Measurements from ENCODE around the gene MAP7.

MAP7 gene

DNA sequence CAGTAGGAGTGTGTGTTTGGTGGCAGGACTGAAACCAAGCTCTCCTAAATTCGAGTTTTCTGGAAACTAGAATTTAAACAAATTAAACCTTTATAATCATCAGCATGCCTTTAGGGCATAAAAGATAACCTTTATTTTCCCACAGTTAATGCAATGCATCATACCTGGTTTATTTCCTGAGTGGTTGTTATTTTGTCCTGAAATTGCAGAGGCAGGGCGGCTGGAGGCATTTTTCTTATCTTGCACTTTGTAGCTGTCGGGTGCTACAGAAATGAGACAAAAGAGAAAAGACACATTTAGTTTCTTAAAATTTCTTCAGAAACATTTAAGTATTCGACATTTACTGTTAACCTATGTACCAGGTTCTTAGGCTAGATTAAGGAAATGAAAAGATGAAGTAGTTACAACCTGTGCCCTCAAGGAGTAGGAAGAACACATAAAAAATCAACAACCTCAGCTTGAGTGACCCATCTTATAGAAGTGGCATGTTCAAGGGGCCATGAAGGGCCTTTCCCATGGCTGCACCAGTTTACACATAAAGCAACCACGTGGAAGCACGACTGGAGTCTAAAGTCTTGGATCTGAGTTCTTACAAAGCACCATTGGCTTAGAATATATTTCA lies 128.6 kb downstream of the MAP7 start:
- H3K9me3 ChIP-seq (ENCODE audit: control extremely low read depth in 1 of 5, control insufficient read depth in 4 of 5, insufficient read depth in 2 of 5, low read depth in 1 of 5, low read length in 4 of 5): no peaks in the 10 kb centered on the region
- ChIA-PET POLR2A (no interaction called here), CTCF (interaction anchor here (1.4 kb wide), 1 partner anchor 16 kb away, joined by 3 read pairs; no protein-coding TSS in a partner anchor)
- H3K27ac ChIP-seq (ENCODE audit: insufficient read depth in 1 of 2, low read depth in 1 of 2, low read length in 2 of 2, poor library complexity in 1 of 2, severe bottlenecking in 2 of 2): no peak overlapping the region
- peaks cover 0 to 4% (median 0%) of the 10 kb centered on the region in 4 experiments for H3K4me1 ChIP-seq (ENCODE audit: control extremely low read depth in 1 of 4, control insufficient read depth in 4 of 4, insufficient read depth in 4 of 4, low read length in 3 of 4)
- DNase-seq: no peak
- no CpG with 5 or more reads among the region's 6 CpGs for WGBS (ENCODE audit: insufficient coverage)
- H3K4me3 ChIP-seq (ENCODE audit: control insufficient read depth in 1 of 7, extremely low read depth in 1 of 7, insufficient read depth in 4 of 7, low read depth in 2 of 7, low read length in 6 of 7): no peak overlapping the region
- H3K36me3 ChIP-seq (ENCODE audit: control insufficient read depth in 4 of 4, insufficient read depth in 4 of 4, low read length in 3 of 4): peaks cover 0 to 26% (median 14%) of the 10 kb centered on the region in 4 experiments
- no peaks in the 10 kb centered on the region for H3K27me3 ChIP-seq (replicated peaks in 2 of 5; ENCODE audit: control insufficient read depth in 4 of 5, insufficient read depth in 5 of 5, low read length in 4 of 5)

DNA sequence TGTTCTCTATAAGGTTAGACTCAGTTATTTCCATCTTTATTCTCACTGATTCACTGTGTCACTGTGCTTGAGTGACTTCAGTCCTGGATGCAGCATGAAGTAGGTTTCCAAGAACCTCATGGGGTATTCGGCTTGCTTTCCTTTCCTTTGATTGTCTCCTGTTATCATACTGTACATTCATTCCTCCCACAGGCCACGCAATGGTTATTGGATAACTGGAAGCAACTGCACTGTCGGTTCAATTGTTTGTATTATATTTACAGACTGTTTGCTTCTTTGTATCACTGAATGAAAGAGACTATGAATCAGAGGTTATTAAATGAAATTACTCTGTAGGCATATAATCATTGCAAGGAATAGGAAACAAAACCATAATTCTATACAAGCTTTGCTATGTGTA lies 129.4 kb downstream of the MAP7 start:
- no peaks in the 10 kb centered on the region for H3K9me3 ChIP-seq (ENCODE audit: control extremely low read depth in 1 of 5, control insufficient read depth in 4 of 5, insufficient read depth in 2 of 5, low read depth in 1 of 5, low read length in 4 of 5)
- DNase-seq: no peak
- no peaks in the 10 kb centered on the region for H3K27me3 ChIP-seq (replicated peaks in 2 of 5; ENCODE audit: control insufficient read depth in 4 of 5, insufficient read depth in 5 of 5, low read length in 4 of 5)
- peaks cover 0 to 26% (median 14%) of the 10 kb centered on the region in 4 experiments for H3K36me3 ChIP-seq (ENCODE audit: control insufficient read depth in 4 of 4, insufficient read depth in 4 of 4, low read length in 3 of 4)
- ChIA-PET CTCF (interaction anchor here (1.4 kb wide), 1 partner anchor 16 kb away, joined by 3 read pairs; no protein-coding TSS in a partner anchor), POLR2A (no interaction called here)
- WGBS (ENCODE audit: insufficient coverage): 90% methylated on average over 2 of the region's 3 CpGs
- H3K4me3 ChIP-seq (ENCODE audit: control insufficient read depth in 1 of 7, extremely low read depth in 1 of 7, insufficient read depth in 4 of 7, low read depth in 2 of 7, low read length in 6 of 7): no peak overlapping the region
- no peaks in the 10 kb centered on the region for H3K4me1 ChIP-seq (ENCODE audit: control extremely low read depth in 1 of 4, control insufficient read depth in 4 of 4, insufficient read depth in 4 of 4, low read length in 3 of 4)
- H3K27ac ChIP-seq (ENCODE audit: insufficient read depth in 1 of 2, low read depth in 1 of 2, low read length in 2 of 2, poor library complexity in 1 of 2, severe bottlenecking in 2 of 2): no peak overlapping the region

DNA sequence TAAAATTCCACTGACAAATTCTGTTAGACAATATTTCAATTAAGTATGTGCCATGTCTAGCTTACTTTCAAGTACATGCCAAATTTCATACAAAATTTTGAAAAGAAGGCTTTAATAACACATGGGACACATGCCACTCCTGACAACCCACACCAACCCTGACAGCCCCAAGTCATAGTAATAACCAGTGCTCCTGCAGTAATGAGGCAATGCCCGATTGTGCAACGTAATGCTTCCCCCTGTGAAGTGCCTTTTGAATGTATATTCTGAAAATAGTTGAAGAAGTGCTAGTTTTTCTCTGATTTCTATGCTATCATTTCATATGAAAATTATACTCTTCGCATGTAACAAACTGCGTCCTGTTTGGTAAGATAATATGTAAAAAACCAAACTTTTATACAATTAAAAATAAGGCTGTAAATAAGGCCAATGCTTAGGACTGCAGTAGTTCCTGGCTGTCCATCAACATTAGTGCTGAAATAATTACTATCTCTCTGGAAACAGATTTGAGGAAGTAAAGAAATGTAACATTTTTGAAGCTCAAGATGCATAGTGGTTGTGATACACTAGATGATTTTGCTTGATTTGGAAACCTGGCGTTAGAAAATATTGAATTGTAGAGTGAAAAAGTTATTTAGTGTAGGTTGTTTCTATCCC lies 134.7 kb downstream of the MAP7 start:
- Histone ChIP-seq H3K27me3 (replicated peaks in 2 of 5; ENCODE audit: control insufficient read depth in 4 of 5, insufficient read depth in 5 of 5, low read length in 4 of 5) (no peaks in the 10 kb centered on the region), H3K4me1 (ENCODE audit: control extremely low read depth in 1 of 4, control insufficient read depth in 4 of 4, insufficient read depth in 4 of 4, low read length in 3 of 4) (no peaks in the 10 kb centered on the region), H3K27ac (ENCODE audit: insufficient read depth in 1 of 2, low read depth in 1 of 2, low read length in 2 of 2, poor library complexity in 1 of 2, severe bottlenecking in 2 of 2) (no peak overlapping the region), H3K9me3 (ENCODE audit: control extremely low read depth in 1 of 5, control insufficient read depth in 4 of 5, insufficient read depth in 2 of 5, low read depth in 1 of 5, low read length in 4 of 5) (no peaks in the 10 kb centered on the region), H3K4me3 (ENCODE audit: control insufficient read depth in 1 of 7, extremely low read depth in 1 of 7, insufficient read depth in 4 of 7, low read depth in 2 of 7, low read length in 6 of 7) (no peak overlapping the region), H3K36me3 (ENCODE audit: control insufficient read depth in 4 of 4, insufficient read depth in 4 of 4, low read length in 3 of 4) (peaks cover 0 to 30% (median 19%) of the 10 kb centered on the region in 4 experiments)
- DNase-seq: peak; percentile 49 to 91 (median 80)
- ChIA-PET CTCF (interaction anchor here (1.2 to 1.7 kb wide), 2 partner anchors 11 to 49 kb away, joined by 3 read pairs; no protein-coding TSS in a partner anchor), POLR2A (interaction anchor here (0.7 kb wide), 1 partner anchor 233 kb away, joined by 3 read pairs; no protein-coding TSS in a partner anchor)
- no CpG with 5 or more reads among the region's 5 CpGs for WGBS (ENCODE audit: insufficient coverage)

DNA sequence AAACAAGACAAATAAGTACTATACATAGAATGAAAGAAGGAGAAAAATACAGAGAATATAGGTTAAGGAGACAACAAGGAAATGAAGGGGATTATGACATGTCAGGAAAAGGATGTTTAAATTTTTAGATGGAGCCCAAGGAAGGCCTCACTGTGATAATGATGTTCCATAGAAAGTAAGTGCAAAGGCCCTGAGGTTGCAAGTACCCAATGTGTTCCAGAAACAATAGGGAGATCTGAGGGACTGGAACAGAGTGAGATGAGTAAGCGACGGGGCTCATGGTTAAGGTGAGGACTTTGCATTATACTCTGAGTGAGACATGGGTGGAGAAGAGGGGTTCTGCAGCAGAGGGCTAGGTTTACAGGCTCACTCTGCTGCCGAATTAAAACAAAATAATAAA lies 137.8 kb downstream of the MAP7 start:
- CTCF ChIA-PET: no interaction called here
- no peak for DNase-seq
- Histone ChIP-seq H3K9me3 (ENCODE audit: control extremely low read depth in 1 of 5, control insufficient read depth in 4 of 5, insufficient read depth in 2 of 5, low read depth in 1 of 5, low read length in 4 of 5) (no peaks in the 10 kb centered on the region), H3K36me3 (ENCODE audit: control insufficient read depth in 4 of 4, insufficient read depth in 4 of 4, low read length in 3 of 4) (peaks cover 0 to 28% (median 22%) of the 10 kb centered on the region in 4 experiments), H3K27ac (ENCODE audit: insufficient read depth in 1 of 2, low read depth in 1 of 2, low read length in 2 of 2, poor library complexity in 1 of 2, severe bottlenecking in 2 of 2) (no peak overlapping the region), H3K27me3 (replicated peaks in 2 of 5; ENCODE audit: control insufficient read depth in 4 of 5, insufficient read depth in 5 of 5, low read length in 4 of 5) (no peaks in the 10 kb centered on the region), H3K4me3 (ENCODE audit: control insufficient read depth in 1 of 7, extremely low read depth in 1 of 7, insufficient read depth in 4 of 7, low read depth in 2 of 7, low read length in 6 of 7) (no peak overlapping the region), H3K4me1 (ENCODE audit: control extremely low read depth in 1 of 4, control insufficient read depth in 4 of 4, insufficient read depth in 4 of 4, low read length in 3 of 4) (peaks cover 0 to 13% (median 6%) of the 10 kb centered on the region in 4 experiments)
- WGBS (ENCODE audit: insufficient coverage): no CpG with 5 or more reads among the region's 3 CpGs
- POLR2A ChIA-PET: no interaction called here

DNA sequence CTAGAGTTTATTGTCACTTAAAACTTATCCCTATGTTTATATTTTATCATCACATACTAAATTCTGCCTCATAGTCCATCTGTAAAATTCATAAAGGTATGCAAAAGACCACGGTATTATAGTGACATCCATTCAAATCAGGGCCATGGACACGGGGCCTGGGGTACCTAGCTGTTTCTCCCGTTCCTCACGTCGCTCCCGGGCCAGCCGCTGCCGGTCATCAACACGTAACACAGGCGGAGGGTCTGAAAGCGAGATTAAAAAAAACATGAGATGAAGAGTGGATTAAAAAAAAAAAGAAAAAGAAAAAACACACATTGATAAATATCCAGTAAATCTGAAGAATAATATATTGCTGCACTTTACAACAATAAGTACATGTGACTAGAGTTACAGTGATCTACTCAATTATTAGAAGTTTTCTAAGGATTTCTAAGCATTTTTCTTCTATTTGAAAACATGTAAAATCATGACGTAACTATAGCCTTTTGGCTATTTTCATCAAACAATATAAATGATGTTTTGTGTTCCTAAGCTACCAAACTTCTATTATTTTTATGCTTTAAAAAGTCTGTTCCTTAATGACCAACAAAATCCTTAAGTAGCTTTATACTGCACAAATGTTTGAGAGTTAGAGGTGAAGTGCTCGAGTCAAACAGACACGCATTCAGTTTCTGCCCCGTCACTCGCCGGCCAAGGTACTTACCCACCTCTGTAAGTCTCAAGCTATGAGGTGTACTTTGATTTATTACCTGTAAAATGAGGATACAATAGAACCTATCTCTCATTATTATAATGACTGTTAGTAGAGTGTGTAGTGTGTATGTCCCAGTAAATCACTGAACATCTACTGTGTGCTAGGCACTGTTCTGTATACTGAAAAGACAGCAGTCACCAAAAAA lies 138.5 kb downstream of the MAP7 start:
- no peak overlapping the region for H3K27ac ChIP-seq (ENCODE audit: insufficient read depth in 1 of 2, low read depth in 1 of 2, low read length in 2 of 2, poor library complexity in 1 of 2, severe bottlenecking in 2 of 2)
- H3K4me1 ChIP-seq (ENCODE audit: control extremely low read depth in 1 of 4, control insufficient read depth in 4 of 4, insufficient read depth in 4 of 4, low read length in 3 of 4): peaks cover 0 to 13% (median 6%) of the 10 kb centered on the region in 4 experiments
- no peak overlapping the region for H3K4me3 ChIP-seq (ENCODE audit: control insufficient read depth in 1 of 7, extremely low read depth in 1 of 7, insufficient read depth in 4 of 7, low read depth in 2 of 7, low read length in 6 of 7)
- H3K27me3 ChIP-seq (replicated peaks in 2 of 5; ENCODE audit: control insufficient read depth in 4 of 5, insufficient read depth in 5 of 5, low read length in 4 of 5): no peaks in the 10 kb centered on the region
- CTCF ChIA-PET: no interaction called here
- POLR2A ChIA-PET: no interaction called here
- no peak for DNase-seq
- peaks cover 0 to 30% (median 22%) of the 10 kb centered on the region in 4 experiments for H3K36me3 ChIP-seq (ENCODE audit: control insufficient read depth in 4 of 4, insufficient read depth in 4 of 4, low read length in 3 of 4)
- WGBS (ENCODE audit: insufficient coverage): 92% methylated on average over 2 of the region's 17 CpGs
- no peaks in the 10 kb centered on the region for H3K9me3 ChIP-seq (ENCODE audit: control extremely low read depth in 1 of 5, control insufficient read depth in 4 of 5, insufficient read depth in 2 of 5, low read depth in 1 of 5, low read length in 4 of 5)

DNA sequence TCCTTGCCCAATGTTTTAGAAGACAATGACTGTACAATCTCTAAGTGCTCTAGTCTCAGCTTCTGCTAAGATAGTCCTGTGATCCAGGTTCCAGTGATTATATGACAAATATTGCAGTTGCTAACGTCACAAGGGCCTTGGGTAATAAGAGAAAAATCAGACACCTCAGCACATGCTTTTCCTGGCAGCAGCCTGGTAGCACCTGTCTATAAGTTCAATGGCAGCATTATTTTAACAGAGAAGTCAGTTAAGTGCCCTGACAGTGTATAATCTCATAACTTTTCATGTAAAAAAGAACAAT lies 139.2 kb downstream of the MAP7 start:
- Histone ChIP-seq H3K27ac (ENCODE audit: insufficient read depth in 1 of 2, low read depth in 1 of 2, low read length in 2 of 2, poor library complexity in 1 of 2, severe bottlenecking in 2 of 2) (no peak overlapping the region), H3K4me1 (ENCODE audit: control extremely low read depth in 1 of 4, control insufficient read depth in 4 of 4, insufficient read depth in 4 of 4, low read length in 3 of 4) (peaks cover 0 to 13% (median 6%) of the 10 kb centered on the region in 4 experiments), H3K27me3 (replicated peaks in 2 of 5; ENCODE audit: control insufficient read depth in 4 of 5, insufficient read depth in 5 of 5, low read length in 4 of 5) (no peaks in the 10 kb centered on the region), H3K4me3 (ENCODE audit: control insufficient read depth in 1 of 7, extremely low read depth in 1 of 7, insufficient read depth in 4 of 7, low read depth in 2 of 7, low read length in 6 of 7) (no peak overlapping the region), H3K36me3 (ENCODE audit: control insufficient read depth in 4 of 4, insufficient read depth in 4 of 4, low read length in 3 of 4) (peaks cover 0 to 30% (median 22%) of the 10 kb centered on the region in 4 experiments), H3K9me3 (ENCODE audit: control extremely low read depth in 1 of 5, control insufficient read depth in 4 of 5, insufficient read depth in 2 of 5, low read depth in 1 of 5, low read length in 4 of 5) (no peaks in the 10 kb centered on the region)
- WGBS (ENCODE audit: insufficient coverage): 100% methylated on average over 1 of the region's 1 CpG
- DNase-seq: no peak
- CTCF ChIA-PET: no interaction called here
- POLR2A ChIA-PET: no interaction called here

All from common myeloid progenitor, CD34-positive (primary cell).